ENCODE results near the gene SMARCC2.

DNA sequence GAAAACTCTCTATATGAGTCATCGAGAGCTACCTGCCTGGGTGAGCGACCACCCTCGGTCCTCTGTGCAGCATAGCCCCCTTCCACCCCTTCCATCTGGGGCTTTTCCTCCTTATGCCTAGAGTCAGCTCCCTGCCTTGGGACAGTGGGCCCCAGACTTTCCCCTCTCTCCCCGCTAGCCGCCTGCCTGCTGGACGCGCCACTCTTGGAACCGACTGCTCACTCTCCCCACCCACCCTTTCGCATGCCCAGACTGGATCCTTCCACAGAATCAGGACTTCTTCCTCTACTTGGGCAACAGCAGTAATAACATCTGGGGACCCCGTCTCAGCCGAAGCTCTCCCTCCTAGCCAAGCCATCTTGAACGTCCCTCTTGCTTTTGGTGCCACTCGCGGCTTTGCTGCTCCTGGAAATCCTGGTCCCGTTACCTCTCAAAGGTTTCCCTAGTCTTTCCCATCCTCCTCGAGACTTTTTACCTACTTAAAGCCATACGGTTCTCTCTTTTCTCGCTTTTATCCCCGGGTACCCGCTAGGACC lies 60.5 kb downstream of the SMARCC2 start:
- TF ChIP-seq, protein P1, sequence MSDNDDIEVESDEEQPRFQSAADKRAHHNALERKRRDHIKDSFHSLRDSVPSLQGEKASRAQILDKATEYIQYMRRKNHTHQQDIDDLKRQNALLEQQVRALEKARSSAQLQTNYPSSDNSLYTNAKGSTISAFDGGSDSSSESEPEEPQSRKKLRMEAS (IDR thresholded peaks at IDR 0.05), result no peak
- TF ChIP-seq YY1 (IDR thresholded peaks at IDR 0.05; ENCODE audit: low read depth) (no peak), TEAD4 (IDR thresholded peaks at IDR 0.05) (no peak), EP300 (IDR thresholded peaks at IDR 0.05; ENCODE audit: borderline replicate concordance) (no peak), EGR1 (IDR thresholded peaks at IDR 0.05) (no peak), TAF1 (IDR thresholded peaks at IDR 0.05; ENCODE audit: low read depth) (no peak), FOXM1 (IDR thresholded peaks at IDR 0.05; ENCODE audit: borderline replicate concordance, low read depth) (no peak), CEBPB (IDR thresholded peaks at IDR 0.05) (no peak)
- TF ChIP-seq, protein P2, sequence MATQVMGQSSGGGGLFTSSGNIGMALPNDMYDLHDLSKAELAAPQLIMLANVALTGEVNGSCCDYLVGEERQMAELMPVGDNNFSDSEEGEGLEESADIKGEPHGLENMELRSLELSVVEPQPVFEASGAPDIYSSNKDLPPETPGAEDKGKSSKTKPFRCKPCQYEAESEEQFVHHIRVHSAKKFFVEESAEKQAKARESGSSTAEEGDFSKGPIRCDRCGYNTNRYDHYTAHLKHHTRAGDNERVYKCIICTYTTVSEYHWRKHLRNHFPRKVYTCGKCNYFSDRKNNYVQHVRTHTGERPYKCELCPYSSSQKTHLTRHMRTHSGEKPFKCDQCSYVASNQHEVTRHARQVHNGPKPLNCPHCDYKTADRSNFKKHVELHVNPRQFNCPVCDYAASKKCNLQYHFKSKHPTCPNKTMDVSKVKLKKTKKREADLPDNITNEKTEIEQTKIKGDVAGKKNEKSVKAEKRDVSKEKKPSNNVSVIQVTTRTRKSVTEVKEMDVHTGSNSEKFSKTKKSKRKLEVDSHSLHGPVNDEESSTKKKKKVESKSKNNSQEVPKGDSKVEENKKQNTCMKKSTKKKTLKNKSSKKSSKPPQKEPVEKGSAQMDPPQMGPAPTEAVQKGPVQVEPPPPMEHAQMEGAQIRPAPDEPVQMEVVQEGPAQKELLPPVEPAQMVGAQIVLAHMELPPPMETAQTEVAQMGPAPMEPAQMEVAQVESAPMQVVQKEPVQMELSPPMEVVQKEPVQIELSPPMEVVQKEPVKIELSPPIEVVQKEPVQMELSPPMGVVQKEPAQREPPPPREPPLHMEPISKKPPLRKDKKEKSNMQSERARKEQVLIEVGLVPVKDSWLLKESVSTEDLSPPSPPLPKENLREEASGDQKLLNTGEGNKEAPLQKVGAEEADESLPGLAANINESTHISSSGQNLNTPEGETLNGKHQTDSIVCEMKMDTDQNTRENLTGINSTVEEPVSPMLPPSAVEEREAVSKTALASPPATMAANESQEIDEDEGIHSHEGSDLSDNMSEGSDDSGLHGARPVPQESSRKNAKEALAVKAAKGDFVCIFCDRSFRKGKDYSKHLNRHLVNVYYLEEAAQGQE (IDR thresholded peaks at IDR 0.05; ENCODE audit: low read depth), result no peak
